Adrenal gland (tissue), 5 donors: ENCODE results near the gene RAB43.

Experiments used
- POLR2A ChIP-seq, 2 donors: fragments of 450-650 bp; IDR thresholded peaks; one replicate each; pipeline ENCODE4 v1.6.1; 2017; ENCODE audit warnings: antibody characterized with exemption in 2 of 2, mild to moderate bottlenecking in 2 of 2, moderate library complexity in 1 of 2
- TF ChIP-seq, protein P1 (sequence below), 6 experiments: fragments of 450-650 bp in 4 of 6; fragments of 200-600 bp in 2 of 6; sonication (generic) in 1 of 6; IDR thresholded peaks; 1 replicate in 5 of 6; 2 replicates in 1 of 6; pipeline versions ENCODE4 v1.5.1 to v1.8.0; 2016 to 2021; ENCODE audit warnings: antibody characterized with exemption in 6 of 6, mild to moderate bottlenecking in 2 of 6, moderate library complexity in 1 of 6
- donor health status: DM: no; HTN: no; CAD: no.

DNA sequence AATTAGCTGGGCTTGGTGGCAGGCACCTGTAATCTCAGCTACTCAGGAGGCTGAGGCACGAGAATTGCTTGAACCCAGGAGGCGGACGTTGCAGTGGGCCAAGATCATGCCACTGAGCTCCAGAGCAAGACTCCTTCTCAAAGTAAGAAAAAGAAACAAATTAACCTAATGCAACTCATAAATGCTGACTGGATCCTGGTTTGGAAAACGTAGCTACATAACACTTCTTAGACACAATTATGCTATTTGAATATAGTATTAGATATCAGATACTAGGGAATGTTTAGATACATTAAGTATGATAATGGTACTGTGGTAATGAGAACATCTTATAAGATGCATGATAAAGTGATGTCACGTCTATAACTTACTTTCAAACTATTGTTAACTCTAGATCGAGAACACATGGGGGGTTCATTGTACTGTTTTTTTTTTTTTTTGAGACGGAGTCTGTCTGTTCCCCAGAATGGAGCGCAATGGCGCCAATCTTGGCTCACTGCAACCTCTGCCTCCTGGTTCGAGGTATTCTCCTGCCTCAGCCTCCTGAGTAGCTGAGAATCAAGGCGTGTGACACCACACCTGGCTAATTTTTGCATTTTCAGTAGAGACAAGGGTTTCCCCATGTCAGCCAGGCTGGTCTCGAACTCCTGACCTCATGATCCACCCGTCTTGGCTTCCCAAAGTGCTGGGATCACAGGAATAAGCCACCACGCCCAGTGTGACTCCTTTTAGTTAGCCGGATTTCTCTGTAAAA, 45.2 kb upstream of the RAB43 start:
- TF ChIP-seq, protein P1, sequence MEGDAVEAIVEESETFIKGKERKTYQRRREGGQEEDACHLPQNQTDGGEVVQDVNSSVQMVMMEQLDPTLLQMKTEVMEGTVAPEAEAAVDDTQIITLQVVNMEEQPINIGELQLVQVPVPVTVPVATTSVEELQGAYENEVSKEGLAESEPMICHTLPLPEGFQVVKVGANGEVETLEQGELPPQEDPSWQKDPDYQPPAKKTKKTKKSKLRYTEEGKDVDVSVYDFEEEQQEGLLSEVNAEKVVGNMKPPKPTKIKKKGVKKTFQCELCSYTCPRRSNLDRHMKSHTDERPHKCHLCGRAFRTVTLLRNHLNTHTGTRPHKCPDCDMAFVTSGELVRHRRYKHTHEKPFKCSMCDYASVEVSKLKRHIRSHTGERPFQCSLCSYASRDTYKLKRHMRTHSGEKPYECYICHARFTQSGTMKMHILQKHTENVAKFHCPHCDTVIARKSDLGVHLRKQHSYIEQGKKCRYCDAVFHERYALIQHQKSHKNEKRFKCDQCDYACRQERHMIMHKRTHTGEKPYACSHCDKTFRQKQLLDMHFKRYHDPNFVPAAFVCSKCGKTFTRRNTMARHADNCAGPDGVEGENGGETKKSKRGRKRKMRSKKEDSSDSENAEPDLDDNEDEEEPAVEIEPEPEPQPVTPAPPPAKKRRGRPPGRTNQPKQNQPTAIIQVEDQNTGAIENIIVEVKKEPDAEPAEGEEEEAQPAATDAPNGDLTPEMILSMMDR (IDR thresholded peaks at IDR 0.05): no peak
- no peak for TF ChIP-seq POLR2A (IDR thresholded peaks at IDR 0.05)
